Fibroblast of lung (primary cell): ENCODE results near the gene COA7. TPM values are rescaled to one million over a fixed set of nuclear protein-coding genes. Genes with fewer than 3 reads are reported as not detected.
"Not testable (repeated sequence)": the region's sequence is repeated elsewhere in the genome, so short reads cannot be mapped to it uniquely, and the experiment has no call there.

Source experiments
- DNase-seq, 2 donors: peaks; one replicate each; pipeline versions ENCODE4 v3.0.0 to v3.0.0-alpha.2; 2010; ENCODE audit warnings: low read depth in 2 of 2
- H2AFZ ChIP-seq: 2 replicates; pipeline ENCODE4 v1.5.1; 2012; ENCODE audit warnings: low read length, control low read depth, inconsistent platforms
- H3K27ac ChIP-seq: 2 replicates; pipeline ENCODE4 v1.5.1; 2011; ENCODE audit warnings: low read length, control low read depth; ENCODE audit not compliant: insufficient read depth
- H3K27me3 ChIP-seq: 2 replicates; pipeline ENCODE4 v1.5.1; 2011; ENCODE audit warnings: mild to moderate bottlenecking, low read length; ENCODE audit not compliant: control insufficient read depth, insufficient read depth
- H3K36me3 ChIP-seq: 2 replicates; pipeline ENCODE4 v1.5.1; 2011; ENCODE audit warnings: low read length; ENCODE audit not compliant: control insufficient read depth, insufficient read depth
- H3K4me1 ChIP-seq: 2 replicates; pipeline ENCODE4 v1.5.1; 2011; ENCODE audit warnings: low read length; ENCODE audit not compliant: control insufficient read depth, insufficient read depth; ENCODE audit errors: extremely low read depth
- H3K4me2 ChIP-seq: 2 replicates; pipeline ENCODE4 v1.5.1; 2011; ENCODE audit warnings: low read length, control low read depth; ENCODE audit not compliant: insufficient read depth; ENCODE audit errors: extremely low read depth
- H3K4me3 ChIP-seq, 4 experiments: fragments of 200-600 bp in 1 of 4; sonication (generic) in 1 of 4; replicated peaks in 1 of 4; 2 replicates each; pipeline ENCODE4 v1.5.1; 2011 to 2016; ENCODE audit warnings: low read length in 4 of 4, low read depth in 3 of 4, mild to moderate bottlenecking in 3 of 4, control low read depth in 2 of 4, inconsistent platforms in 1 of 4, mixed read lengths in 1 of 4; ENCODE audit not compliant: insufficient read depth in 1 of 4; ENCODE audit errors: control extremely low read depth in 1 of 4
- H3K79me2 ChIP-seq: 2 replicates; pipeline ENCODE4 v1.5.1; 2012; ENCODE audit warnings: mild to moderate bottlenecking, low read length, inconsistent platforms; ENCODE audit not compliant: control insufficient read depth, insufficient read depth
- H3K9ac ChIP-seq: 2 replicates; pipeline ENCODE4 v1.5.1; 2011; ENCODE audit warnings: mild to moderate bottlenecking, low read length, control low read depth; ENCODE audit not compliant: insufficient read depth
- H3K9me3 ChIP-seq: 2 replicates; pipeline ENCODE4 v1.5.1; 2012; ENCODE audit warnings: low read depth, low read length; ENCODE audit not compliant: control insufficient read depth, insufficient read depth
- H4K20me1 ChIP-seq: 2 replicates; pipeline ENCODE4 v1.5.1; 2011; ENCODE audit warnings: low read length; ENCODE audit not compliant: control insufficient read depth, insufficient read depth; ENCODE audit errors: extremely low read depth
- CTCF ChIP-seq, 2 donors: IDR thresholded peaks in 1 of 2; conservative IDR thresholded peaks in 1 of 2; 1 replicate in 1 of 2; 2 replicates in 1 of 2; pipeline ENCODE4 v1.5.1; 2011 to 2012; ENCODE audit warnings: low read length in 2 of 2, control low read depth in 1 of 2, inconsistent platforms in 1 of 2, low read depth in 1 of 2, mild to moderate bottlenecking in 1 of 2
- EZH2 ChIP-seq: IDR thresholded peaks from 2 replicates; pipeline ENCODE4 v1.5.1; 2012; ENCODE audit warnings: low read length, control low read depth, mild to moderate bottlenecking; ENCODE audit errors: missing control alignments
- polyA plus RNA-seq, 2 donors: library from polyadenylated mRNA; depleted of rRNA in 1 of 2; stranded (reverse) in 1 of 2; unstranded in 1 of 2; fragments of >200 nt; gene quantifications; 2 replicates each; pipeline ENCODE4 v1.2.1, GENCODE V29; 2011 to 2012; ENCODE audit warnings: missing spikeins in 1 of 2
- total RNA-seq: library from RNA; depleted of rRNA; stranded (reverse); fragments of >200 nt; gene quantifications from 2 replicates; pipeline ENCODE4 v1.2.1, GENCODE V29; 2014

Gene COA7
- total and polyA plus RNA-seq, 2 donors (not counting 1 experiment from before 2014, with no cell fraction given): 14.5 to 16.2 TPM

GRCh38 chr1:52693843-52694242, 4.3 kb downstream of the COA7 start:
- H3K27ac ChIP-seq: no peak overlapping the region
- H3K36me3 ChIP-seq: peaks cover 6% of the 10 kb centered on the region
- H3K4me1 ChIP-seq: peaks cover 5% of the 10 kb centered on the region
- H3K4me2 ChIP-seq: no peak overlapping the region
- H3K27me3 ChIP-seq: no peaks in the 10 kb centered on the region
- H3K9me3 ChIP-seq: no peaks in the 10 kb centered on the region
- no peak overlapping the region for H3K9ac ChIP-seq
- no peak overlapping the region for H2AFZ ChIP-seq
- peaks cover 32% of the 10 kb centered on the region for H3K79me2 ChIP-seq
- no peaks in the 10 kb centered on the region for H4K20me1 ChIP-seq
- TF ChIP-seq EZH2 (no peak), CTCF (conservative IDR thresholded peaks at IDR 0.05 in 1 of 2, IDR thresholded peaks at IDR 0.05 in 1 of 2; ENCODE audit: low read depth in 1 of 2, low read length in 2 of 2) (no peak)
- no peak for DNase-seq
- H3K4me3 ChIP-seq: no peak overlapping the region

- DNase-seq, H2AFZ ChIP-seq: not testable (repeated sequence)
- peaks cover 32% of the 10 kb centered on the region for H3K79me2 ChIP-seq
Measured at GRCh38 chr1:52693351-52693750, 4.8 kb downstream of the COA7 start.

GRCh38 chr1:52692697-52693096, 5.5 kb downstream of the COA7 start:
- no peak overlapping the region for H3K4me2 ChIP-seq
- no peak for DNase-seq
- H3K79me2 ChIP-seq: peaks cover 31% of the 10 kb centered on the region

More at GRCh38 chr1:52693351-52693750, 4.8 kb downstream of the COA7 start:
- H3K36me3 ChIP-seq, H3K4me2 ChIP-seq, H3K9me3 ChIP-seq, H3K4me3 ChIP-seq, H4K20me1 ChIP-seq, H3K27me3 ChIP-seq, H3K4me1 ChIP-seq, H3K27ac ChIP-seq, H3K9ac ChIP-seq: not testable (repeated sequence)

More at GRCh38 chr1:52692697-52693096, 5.5 kb downstream of the COA7 start:
- Histone ChIP-seq H3K4me1 (peaks cover 2% of the 10 kb centered on the region), H3K9ac (no peak overlapping the region), H3K27ac (no peak overlapping the region), H4K20me1 (no peaks in the 10 kb centered on the region), H3K27me3 (no peaks in the 10 kb centered on the region), H2AFZ (no peak overlapping the region), H3K4me3 (no peak overlapping the region), H3K36me3 (peaks cover 6% of the 10 kb centered on the region), H3K9me3 (no peaks in the 10 kb centered on the region)
- TF ChIP-seq EZH2 (no peak), CTCF (conservative IDR thresholded peaks at IDR 0.05 in 1 of 2, IDR thresholded peaks at IDR 0.05 in 1 of 2; ENCODE audit: low read depth in 1 of 2, low read length in 2 of 2) (no peak)
